HG02981 (cell line): ENCODE results near the gene GLRA2.

Experiments used
- ATAC-seq: cut with Tn5 transposase; IDR thresholded peaks from one replicate; pipeline ENCODE4 v1.9.1; 2021; ENCODE audit warnings: mild to moderate bottlenecking, moderate library complexity; ENCODE audit not compliant: unreplicated experiment

Gene GLRA2

GRCh38 chrX:14694611-14695010 lies 165.3 kb downstream of the GLRA2 start:
- ATAC-seq, result no peak

DNA sequence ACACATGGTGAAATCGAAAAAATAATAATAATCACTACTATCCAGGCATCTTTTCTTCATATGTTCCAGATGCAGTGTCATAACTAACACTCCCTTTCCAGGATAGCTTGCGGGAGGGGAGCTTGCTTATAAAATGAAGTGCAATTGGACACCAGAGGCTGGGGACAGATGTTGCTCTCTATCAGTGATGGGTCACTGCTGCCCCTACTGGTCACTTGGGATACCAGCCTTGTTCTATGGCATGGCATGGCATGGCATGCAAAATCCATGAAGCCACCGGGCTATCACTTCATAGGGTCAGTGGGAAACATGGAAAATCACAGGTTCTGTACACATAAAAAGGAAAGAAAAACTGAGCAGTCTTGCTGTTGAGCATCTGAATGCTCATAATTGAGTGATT lies 168.1 kb downstream of the GLRA2 start:
- peak; percentile 56 for ATAC-seq

DNA sequence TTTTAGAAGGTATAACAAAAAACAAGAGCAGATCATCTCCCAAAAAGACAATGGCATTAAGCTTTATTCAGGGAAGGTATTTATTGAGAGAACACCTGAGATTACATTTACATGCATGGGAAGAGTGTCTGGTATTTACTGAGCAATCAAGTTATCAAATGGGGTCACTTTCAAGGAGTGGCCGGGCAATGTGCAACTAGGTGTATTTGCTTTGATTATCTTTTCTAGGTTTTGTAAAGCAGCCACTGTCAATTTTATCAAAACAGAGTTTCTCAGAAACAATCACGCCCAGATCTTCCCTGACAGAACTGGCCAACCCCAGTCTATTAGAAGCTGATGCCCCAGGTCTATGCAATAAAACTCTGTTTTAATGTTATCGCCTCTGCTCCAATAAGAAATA lies 169.5 kb downstream of the GLRA2 start:
- ATAC-seq, result no peak

- no peak for ATAC-seq
These were observed 171.6 kb downstream of the GLRA2 start for GRCh38 chrX:14700982-14701381.

GRCh38 chrX:14702145-14702544 lies 172.8 kb downstream of the GLRA2 start:
- ATAC-seq, result no peak

DNA sequence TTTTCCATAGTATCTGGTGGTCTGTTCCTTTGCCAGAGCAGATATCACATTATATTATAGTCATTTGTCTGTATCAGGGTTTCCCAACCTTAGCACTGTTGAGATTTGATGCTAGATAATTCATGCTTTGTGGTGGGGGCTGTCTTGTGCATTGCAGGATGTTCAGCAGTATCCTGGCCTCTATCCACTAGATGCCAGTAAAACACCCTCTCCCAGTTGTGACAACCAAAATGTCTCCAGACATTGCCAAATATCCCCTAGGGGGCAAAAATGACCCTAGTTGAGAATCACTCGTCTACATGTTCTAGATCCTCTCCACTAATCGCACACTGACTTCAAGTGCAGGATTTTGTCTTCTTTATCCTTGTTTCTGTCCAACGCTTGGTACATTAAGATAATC lies 182.8 kb downstream of the GLRA2 start:
- no peak for ATAC-seq

GRCh38 chrX:14717949-14718348 lies 188.6 kb downstream of the GLRA2 start:
- ATAC-seq, result no peak

- ATAC-seq, result no peak
These were observed 189.1 kb downstream of the GLRA2 start for GRCh38 chrX:14718403-14718802.

DNA sequence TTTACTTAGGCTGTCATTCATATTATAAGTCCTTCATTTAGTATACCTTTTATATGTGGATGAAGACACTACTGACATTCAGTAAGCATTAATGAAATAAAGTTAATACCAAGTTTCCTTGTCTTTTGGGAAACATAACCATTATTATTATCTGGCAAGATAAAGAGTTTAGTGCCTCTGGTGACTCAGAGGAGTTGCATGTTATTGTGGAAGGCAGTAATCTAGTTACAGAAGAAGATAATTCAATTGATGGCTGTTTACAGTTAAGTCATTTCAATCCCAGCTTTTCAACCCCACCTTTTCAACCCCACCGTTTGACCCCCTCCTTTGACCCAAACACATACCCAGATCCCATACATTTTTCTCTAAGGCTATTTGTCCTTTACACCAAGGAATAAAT lies 199.7 kb downstream of the GLRA2 start:
- no peak for ATAC-seq

DNA sequence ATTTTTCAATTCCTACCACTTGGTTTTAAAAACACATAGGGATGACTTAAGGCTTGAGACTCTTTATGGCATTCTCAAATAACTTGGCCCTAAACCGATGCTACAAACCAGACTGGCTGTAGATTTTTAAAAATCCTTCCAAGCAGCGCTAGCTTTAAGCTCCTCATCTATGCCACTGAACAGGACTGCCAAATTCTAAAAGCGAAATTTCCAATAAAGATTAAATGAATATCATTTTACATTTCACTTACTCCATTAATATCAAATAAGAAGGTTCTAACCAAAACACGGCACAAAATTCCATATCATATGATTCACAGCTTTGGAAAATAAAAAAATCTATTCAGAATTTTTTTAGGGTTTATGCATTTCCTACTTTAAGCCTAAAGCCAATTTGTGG lies 209.3 kb downstream of the GLRA2 start:
- no peak for ATAC-seq

GRCh38 chrX:14753441-14753840 lies 224.1 kb downstream of the GLRA2 start:
- ATAC-seq, result no peak

DNA sequence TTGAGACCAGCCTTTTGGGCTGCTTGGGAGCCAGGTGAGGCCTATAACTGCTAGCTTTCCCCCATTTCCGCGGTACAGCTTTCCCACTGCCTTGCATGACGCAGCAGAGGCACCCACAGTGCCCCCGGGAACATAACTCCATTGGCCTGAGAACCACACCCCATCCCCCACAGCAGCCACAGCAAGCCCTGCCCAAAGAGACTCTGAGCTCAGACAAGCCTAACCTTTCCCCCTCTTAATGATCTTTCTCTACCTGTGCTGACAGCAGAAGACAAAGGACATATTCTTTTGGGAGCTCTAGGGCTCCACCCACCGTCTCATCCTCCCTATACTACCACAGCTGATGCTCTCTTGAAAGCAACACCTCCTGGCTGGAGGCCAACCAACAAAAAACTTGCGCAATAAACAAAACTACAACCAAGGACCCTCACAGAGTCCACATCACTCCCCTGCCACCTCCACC lies 228.7 kb downstream of the GLRA2 start:
- no peak for ATAC-seq

- no peak for ATAC-seq
These were observed 246.1 kb downstream of the GLRA2 start for GRCh38 chrX:14775416-14775815.

GRCh38 chrX:14776901-14777300 lies 247.6 kb downstream of the GLRA2 start:
- no peak for ATAC-seq

- no peak for ATAC-seq
These were observed 248.2 kb downstream of the GLRA2 start for GRCh38 chrX:14777525-14777924.

- ATAC-seq, result no peak
These were observed 250.2 kb downstream of the GLRA2 start for GRCh38 chrX:14779580-14779979.
